IMR-90 (cell line): Measurements from ENCODE around the gene COL23A1. TPM values are rescaled to one million over a fixed set of nuclear protein-coding genes. Genes with fewer than 3 reads are reported as not detected.

Source experiments
- ATAC-seq: fragments of 200-7000 bp; cut with Tn5 transposase; 2 replicates; pipeline ENCODE4 v1.9.1; 2020; ENCODE audit warnings: low read depth, mild to moderate bottlenecking, moderate library complexity
- BruUV-seq: library from RNA; stranded (reverse); fragments of 400-500 nt; replicated peaks from 2 replicates; lab custom pipeline; 2021; lab: Mats Ljungman, UMichigan
- CTCF ChIA-PET: fragments of 300-600 bp; formaldehyde crosslinking; extraction: SDS; loops from one replicate; lab custom pipeline; 2021; ENCODE audit warnings: antibody characterized with exemption; lab: Yijun Ruan, JAX
- POLR2A ChIA-PET: fragments of 300-600 bp; sonication (Branson Sonifier 250); formaldehyde crosslinking; loops from one replicate; lab custom pipeline; 2022; ENCODE audit warnings: antibody characterized with exemption; ENCODE audit not compliant: unreplicated experiment; lab: Charles Lee
- DNase-seq: peaks from one replicate; pipeline ENCODE4 v3.0.0; 2013
- H2AFZ ChIP-seq: replicated peaks from 2 replicates; pipeline ENCODE3; 2013; ENCODE audit warnings: low read length, mild to moderate bottlenecking; ENCODE audit not compliant: poor library complexity
- H2AK5ac ChIP-seq: 2 replicates; pipeline ENCODE4 v1.6.1; 2013; ENCODE audit warnings: low read depth, low read length, inconsistent platforms
- H2AK9ac ChIP-seq: replicated peaks from 2 replicates; pipeline ENCODE3; 2013; ENCODE audit warnings: mild to moderate bottlenecking, low read depth, low read length, moderate library complexity; ENCODE audit not compliant: poor library complexity
- H2BK120ac ChIP-seq: 2 replicates; pipeline ENCODE4 v1.6.1; 2013; ENCODE audit warnings: low read depth, low read length, inconsistent platforms
- H2BK15ac ChIP-seq: 3 replicates; pipeline ENCODE4 v1.6.1; 2013; ENCODE audit warnings: low read depth, low read length, inconsistent platforms
- H2BK20ac ChIP-seq: 2 replicates; pipeline ENCODE4 v1.6.1; 2013; ENCODE audit warnings: low read depth, mild to moderate bottlenecking, inconsistent platforms, low read length, moderate library complexity
- H2BK5ac ChIP-seq: 2 replicates; pipeline ENCODE4 v1.6.1; 2013; ENCODE audit warnings: mild to moderate bottlenecking, low read depth, low read length, inconsistent platforms; ENCODE audit not compliant: poor library complexity, severe bottlenecking
- H3K14ac ChIP-seq: replicated peaks from 2 replicates; pipeline ENCODE4 v1.6.1; 2013; ENCODE audit warnings: low read depth, low read length, inconsistent platforms
- H3K18ac ChIP-seq: 2 replicates; pipeline ENCODE4 v1.6.1; 2013; ENCODE audit warnings: low read depth, low read length, control low read depth
- H3K23ac ChIP-seq: 2 replicates; pipeline ENCODE4 v1.6.1; 2013; ENCODE audit warnings: low read depth, low read length, inconsistent platforms
- H3K27ac ChIP-seq: 2 replicates; pipeline ENCODE4 v1.5.1; 2013; ENCODE audit warnings: mild to moderate bottlenecking, control low read depth, low read length; ENCODE audit not compliant: insufficient read depth
- H3K27me3 ChIP-seq: 2 replicates; pipeline ENCODE4 v1.6.1; 2013; ENCODE audit warnings: low read length; ENCODE audit not compliant: control insufficient read depth, insufficient read depth
- H3K36me3 ChIP-seq: 2 replicates; pipeline ENCODE4 v1.6.1; 2013; ENCODE audit warnings: low read length, mixed read lengths; ENCODE audit not compliant: control insufficient read depth, insufficient read depth
- H3K4ac ChIP-seq: 2 replicates; pipeline ENCODE4 v1.6.1; 2013; ENCODE audit warnings: low read depth, low read length, inconsistent platforms
- H3K4me1 ChIP-seq: 2 replicates; pipeline ENCODE4 v1.6.1; 2013; ENCODE audit warnings: low read length, mixed read lengths; ENCODE audit not compliant: control insufficient read depth, insufficient read depth
- H3K4me2 ChIP-seq: 2 replicates; pipeline ENCODE4 v1.6.1; 2013; ENCODE audit warnings: low read depth, mild to moderate bottlenecking, control low read depth, low read length, moderate library complexity
- H3K4me3 ChIP-seq: 2 replicates; pipeline ENCODE4 v1.5.1; 2013; ENCODE audit warnings: low read depth, mild to moderate bottlenecking, control low read depth, low read length, moderate library complexity; ENCODE audit not compliant: insufficient read depth
- H3K56ac ChIP-seq: 2 replicates; pipeline ENCODE4 v1.6.1; 2013; ENCODE audit warnings: low read length, inconsistent platforms; ENCODE audit not compliant: insufficient read depth; ENCODE audit errors: extremely low read depth
- H3K79me1 ChIP-seq, 2 experiments: 2 replicates each; pipeline ENCODE4 v1.6.1; 2013; ENCODE audit warnings: low read length in 2 of 2, inconsistent platforms in 1 of 2, low read depth in 1 of 2
- H3K9ac ChIP-seq: 2 replicates; pipeline ENCODE4 v1.6.1; 2013; ENCODE audit warnings: low read depth, low read length, control low read depth
- H3K9me1 ChIP-seq: 2 replicates; pipeline ENCODE4 v1.6.1; 2013; ENCODE audit warnings: low read length, inconsistent platforms; ENCODE audit not compliant: insufficient read depth
- H3K9me3 ChIP-seq: 2 replicates; pipeline ENCODE4 v1.6.1; 2013; ENCODE audit warnings: low read length; ENCODE audit not compliant: control insufficient read depth, insufficient read depth
- H4K20me1 ChIP-seq: 2 replicates; pipeline ENCODE4 v1.6.1; 2013; ENCODE audit warnings: low read length, inconsistent platforms; ENCODE audit not compliant: insufficient read depth
- H4K5ac ChIP-seq: 2 replicates; pipeline ENCODE4 v1.6.1; 2013; ENCODE audit warnings: mild to moderate bottlenecking, low read depth, low read length, control low read depth
- H4K8ac ChIP-seq, 2 experiments: 2 replicates each; pipeline ENCODE4 v1.6.1; 2013; ENCODE audit warnings: low read depth in 2 of 2, low read length in 2 of 2, control low read depth in 1 of 2, inconsistent platforms in 1 of 2
- H4K91ac ChIP-seq: 2 replicates; pipeline ENCODE4 v1.6.1; 2013; ENCODE audit warnings: low read depth, low read length, inconsistent platforms; ENCODE audit not compliant: insufficient read depth
- BHLHE40 ChIP-seq: fragments of 150-350 bp; IDR thresholded peaks from 2 replicates; pipeline ENCODE4 v1.6.1; 2016; ENCODE audit warnings: mild to moderate bottlenecking, low read depth, low read length
- CEBPB ChIP-seq: IDR thresholded peaks from 2 replicates; pipeline ENCODE4 v1.6.1; 2012; ENCODE audit warnings: low read depth, low read length, improper control_type of control experiment
- CTCF ChIP-seq: conservative IDR thresholded peaks from 2 replicates; pipeline ENCODE4 v1.5.1; 2012; ENCODE audit warnings: mild to moderate bottlenecking, low read depth, low read length, improper control_type of control experiment
- ELK1 ChIP-seq: fragments of 150-350 bp; IDR thresholded peaks from 2 replicates; pipeline ENCODE4 v1.6.1; 2016; ENCODE audit warnings: low read depth, mild to moderate bottlenecking, low read length, moderate library complexity, borderline replicate concordance
- FOS ChIP-seq: fragments of 150-350 bp; IDR thresholded peaks from 2 replicates; pipeline ENCODE4 v1.6.1; 2016; ENCODE audit warnings: low read depth, low read length
- MAZ ChIP-seq: IDR thresholded peaks from 2 replicates; pipeline ENCODE4 v1.6.1; 2012; ENCODE audit warnings: low read depth, mild to moderate bottlenecking, low read length, improper control_type of control experiment, moderate library complexity, borderline replicate concordance
- MXI1 ChIP-seq: IDR thresholded peaks from 2 replicates; pipeline ENCODE4 v1.6.1; 2012; ENCODE audit warnings: low read depth, mild to moderate bottlenecking, low read length, moderate library complexity, borderline replicate concordance
- NFE2L2 ChIP-seq: fragments of 150-350 bp; IDR thresholded peaks from 2 replicates; pipeline ENCODE4 v1.6.1; 2016; ENCODE audit warnings: low read depth, mild to moderate bottlenecking, low read length
- RAD21 ChIP-seq: IDR thresholded peaks from 2 replicates; pipeline ENCODE4 v1.6.1; 2012; ENCODE audit warnings: low read length, improper control_type of control experiment
- RFX5 ChIP-seq: IDR thresholded peaks from 2 replicates; pipeline ENCODE4 v1.8.0; 2012; ENCODE audit warnings: low read depth, mild to moderate bottlenecking, low read length, moderate library complexity
- USF2 ChIP-seq: fragments of 150-350 bp; IDR thresholded peaks from 2 replicates; pipeline ENCODE4 v1.6.1; 2017; ENCODE audit warnings: mild to moderate bottlenecking, antibody characterized with exemption, low read length, low read depth
- WGBS, 2 experiments: methylation state at CpG; one replicate each; pipeline versions ENCODE4 v1.1.5 to v1.1.7; 2013; ENCODE audit warnings: missing lambda C conversion rate in 2 of 2; ENCODE audit not compliant: insufficient read length in 1 of 2; ENCODE audit errors: extremely low coverage in 2 of 2; 5-methylcytosine and 5-hydroxymethylcytosine counted together
- dilution Hi-C: fragments of 300-500 bp; cut with HindIII; formaldehyde crosslinking; loops from one replicate; pipeline ENCODE4 v1.14.3; 2018; ENCODE audit warnings: low sequenced_read_pairs; ENCODE audit not compliant: unreplicated experiment
- in situ Hi-C: fragments of 300-500 bp; cut with MboI; formaldehyde crosslinking; loops from 3 replicates; pipeline ENCODE4 v1.14.3; 2019; ENCODE audit warnings: low sequenced_read_pairs, inconsistent platforms, mixed read lengths
- intact Hi-C: fragments of 100-400 bp; cut with micrococcal nuclease; formaldehyde crosslinking; loops from 2 replicates; pipeline ENCODE4 v1.10.0; 2022
- polyA plus RNA-seq, 3 experiments: library from polyadenylated mRNA; depleted of rRNA; stranded (reverse); fragments of >200 nt; gene quantifications; 2 replicates each; pipeline ENCODE4 v1.2.3, GENCODE V29; 2012; ENCODE audit warnings: low replicate concordance in 1 of 3
- total RNA-seq: library from RNA; depleted of rRNA; stranded (reverse); fragments of >200 nt; gene quantifications from 2 replicates; pipeline ENCODE4 v1.2.3, GENCODE V29; 2012

COL23A1 gene
- total and polyA plus RNA-seq, 2 of the 4 experiments (the other 2 are of a cell fraction) = not detected

- H3K18ac ChIP-seq = no peak overlapping the region
- no peak for TF ChIP-seq CTCF
- TF ChIP-seq RAD21 = no peak
- no peak for TF ChIP-seq MXI1
- TF ChIP-seq RFX5 = no peak
- no peak for TF ChIP-seq FOS
- no peak for TF ChIP-seq NFE2L2
- no peak for TF ChIP-seq USF2
- no peak for TF ChIP-seq CEBPB
- TF ChIP-seq BHLHE40 = no peak
- no peak for TF ChIP-seq MAZ
- no peak for TF ChIP-seq ELK1
- H3K9ac ChIP-seq = no peak overlapping the region
- H4K91ac ChIP-seq = no peak overlapping the region
- H2BK120ac ChIP-seq = no peak overlapping the region
- no peak overlapping the region for H2BK15ac ChIP-seq
- 67% methylated on average over 7 of the region's 21 CpGs; no CpG with 5 or more reads in 1 of the 2 experiments for WGBS, 2 experiments
- H2BK20ac ChIP-seq = no peak overlapping the region
- no peaks in the 10 kb centered on the region for H3K27me3 ChIP-seq
- no peak overlapping the region for H3K56ac ChIP-seq
- no peak overlapping the region for H2AFZ ChIP-seq
- no peaks in the 10 kb centered on the region for H4K20me1 ChIP-seq
- intact Hi-C loops (no loop called here), in situ Hi-C loops (no loop called here), dilution Hi-C loops (no loop called here)
- H2AK9ac ChIP-seq = no peak overlapping the region
- ATAC-seq (no peak), DNase-seq (no peak)
- H3K4ac ChIP-seq = no peak overlapping the region
- ChIA-PET POLR2A (no interaction called here), CTCF (no interaction called here)
- no peaks in the 10 kb centered on the region for H3K4me1 ChIP-seq
- no peak overlapping the region for H3K27ac ChIP-seq
- peaks cover 25% of the 10 kb centered on the region for H3K9me3 ChIP-seq
- H2AK5ac ChIP-seq = no peak overlapping the region
- no peaks in the 10 kb centered on the region for H3K36me3 ChIP-seq
- no peak overlapping the region for H3K14ac ChIP-seq
- no peak overlapping the region for H2BK5ac ChIP-seq
- H3K9me1 ChIP-seq = no peaks in the 10 kb centered on the region
- H3K4me2 ChIP-seq = no peak overlapping the region
- BruUV-seq = no TSS peak
- H3K4me3 ChIP-seq = no peak overlapping the region
- H4K5ac ChIP-seq = no peak overlapping the region
- H3K23ac ChIP-seq = no peak overlapping the region
- no peak overlapping the region for H4K8ac ChIP-seq
- no peaks in the 10 kb centered on the region for H3K79me1 ChIP-seq
Measured at GRCh38 chr5:178502401-178503100, 87.6 kb downstream of the COL23A1 start.
